Stimulated activated CD4-positive, alpha-beta T cell treated with anti-CD3 and anti-CD28 coated beads, Interleukin-1b, Interleukin-23, amount 100 ng/mL, for 4 hours (primary cell): ENCODE results near the gene PSMA2.
A peak's percentile ranks its signal among the peaks of the same experiment; 100 is the strongest.

Source experiments
- DNase-seq, 2 donors: peaks; one replicate each; pipeline ENCODE4 v3.0.0-alpha.2; 2020; ENCODE audit warnings: low read depth in 2 of 2

The PSMA2 gene

GRCh38 chr7:42940985-42941847 lies 9.2 kb upstream of the PSMA2 start:
- peak; percentile 68 to 69 for DNase-seq

DNA sequence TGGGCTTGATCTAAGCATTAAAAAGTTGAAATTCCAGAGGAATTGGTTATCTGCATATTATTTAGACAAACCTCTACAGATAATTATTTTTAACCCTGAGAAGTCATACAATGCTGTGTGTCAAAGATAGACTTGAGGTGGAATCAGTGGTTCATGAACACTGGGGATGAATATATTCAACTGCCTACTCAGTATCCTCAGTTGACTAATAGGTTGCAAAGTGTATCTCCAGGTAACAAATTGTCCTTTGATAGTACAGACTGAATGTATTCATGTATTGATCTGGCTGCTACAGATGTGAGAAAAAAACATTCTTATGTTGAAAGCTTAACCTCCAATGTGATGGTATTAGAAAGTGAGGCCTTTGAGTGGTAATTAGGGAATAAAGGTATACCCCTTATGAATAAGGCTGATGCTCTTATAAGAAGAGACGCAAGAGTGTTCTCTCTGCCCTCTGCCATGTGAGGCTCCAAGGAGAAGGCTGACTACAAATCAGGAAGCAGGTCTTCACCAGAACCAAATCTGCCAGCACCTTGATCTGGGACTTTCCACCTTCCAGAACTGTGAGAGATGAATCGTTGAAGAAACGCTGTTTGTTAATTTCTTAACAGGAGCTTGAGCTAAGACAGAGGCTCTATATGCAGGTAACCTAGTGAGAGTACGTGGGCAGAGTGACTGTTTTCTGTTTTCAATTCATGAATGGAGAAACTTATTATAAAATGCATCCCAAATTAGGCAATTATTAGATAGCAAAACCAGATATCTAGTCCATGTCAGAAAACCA lies 7.7 kb upstream of the PSMA2 start:
- DNase-seq = no peak

- no peak for DNase-seq
These were observed 3.9 kb upstream of the PSMA2 start for GRCh38 chr7:42935861-42936260.

- DNase-seq = no peak
These were observed 2.3 kb upstream of the PSMA2 start for GRCh38 chr7:42934291-42934690.

DNA sequence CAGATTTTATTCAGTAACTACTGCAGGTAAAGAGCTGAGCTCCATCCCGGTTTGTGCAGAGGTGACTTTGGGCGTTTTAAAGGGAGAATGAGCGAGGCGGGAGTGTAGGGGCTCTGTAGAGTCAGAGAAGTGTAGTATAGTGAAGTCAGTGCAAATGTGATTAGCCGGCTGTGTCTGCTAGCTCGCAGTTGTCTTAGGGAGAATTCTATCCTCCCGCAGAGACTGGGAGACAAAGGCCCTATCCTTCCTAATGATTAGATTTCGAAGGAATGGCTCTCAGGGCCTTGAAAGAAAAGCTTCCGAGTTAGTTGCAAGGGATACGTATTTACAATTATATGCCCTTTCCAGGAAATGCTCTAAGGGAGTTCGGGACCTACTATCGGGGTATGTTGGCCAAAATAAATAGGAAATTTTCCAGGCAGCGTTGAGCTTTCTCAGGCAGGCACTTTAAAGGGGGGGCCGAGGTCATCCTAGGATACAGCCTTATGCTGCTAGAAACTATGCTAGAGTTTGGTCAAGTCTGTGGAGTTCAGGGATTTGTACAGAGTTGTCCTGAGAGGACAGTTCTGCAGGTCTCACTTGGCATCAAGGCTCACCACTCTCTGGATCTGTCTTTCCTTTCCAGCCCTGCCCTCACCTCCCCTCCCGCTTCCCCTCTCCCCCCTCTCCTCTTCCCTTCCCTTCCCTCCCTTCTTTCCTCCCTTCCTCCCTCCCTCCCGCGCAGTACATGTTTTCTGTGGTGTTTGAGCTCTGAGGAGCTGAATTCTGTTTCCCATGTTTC lies 1.0 kb upstream of the PSMA2 start:
- DNase-seq = no peak

DNA sequence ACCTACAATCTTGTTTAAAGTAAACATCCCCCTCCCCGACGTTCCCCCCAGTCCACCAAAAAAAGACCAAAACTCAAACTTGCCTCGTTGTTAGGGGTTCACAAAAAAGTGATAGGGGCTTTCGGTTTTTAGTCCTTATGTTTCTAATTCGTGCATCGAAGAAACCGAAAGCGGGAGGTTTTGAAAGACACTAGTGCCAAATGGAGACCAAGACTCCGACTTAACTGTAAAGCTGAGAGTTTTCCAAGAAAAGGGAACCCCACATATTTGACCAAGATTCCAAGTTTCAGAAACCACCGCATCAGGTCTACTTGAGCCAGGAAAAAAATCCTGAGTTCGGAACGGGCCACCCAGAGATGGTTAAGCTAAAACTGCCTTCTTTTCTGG lies 534 bp downstream of the PSMA2 start:
- no peak for DNase-seq

DNA sequence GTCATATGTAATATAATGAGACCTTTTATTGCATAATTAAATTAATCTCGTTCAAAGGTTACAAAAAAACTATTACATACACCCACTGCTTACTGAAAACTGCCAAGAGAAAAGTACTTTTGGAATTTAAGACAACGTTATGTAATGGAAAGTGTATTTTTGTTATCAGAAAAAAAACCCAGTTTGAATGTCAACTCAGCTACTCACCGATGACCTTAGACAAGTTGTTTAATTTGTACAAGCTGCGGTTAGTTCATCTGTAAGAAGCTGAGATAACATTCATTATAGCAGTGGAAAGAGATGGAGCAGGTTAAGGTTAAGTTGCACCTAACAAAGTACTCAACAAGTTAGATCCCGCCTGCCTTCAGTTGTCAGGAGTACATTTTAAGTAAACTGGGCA lies 1.1 kb downstream of the PSMA2 start:
- no peak for DNase-seq

DNA sequence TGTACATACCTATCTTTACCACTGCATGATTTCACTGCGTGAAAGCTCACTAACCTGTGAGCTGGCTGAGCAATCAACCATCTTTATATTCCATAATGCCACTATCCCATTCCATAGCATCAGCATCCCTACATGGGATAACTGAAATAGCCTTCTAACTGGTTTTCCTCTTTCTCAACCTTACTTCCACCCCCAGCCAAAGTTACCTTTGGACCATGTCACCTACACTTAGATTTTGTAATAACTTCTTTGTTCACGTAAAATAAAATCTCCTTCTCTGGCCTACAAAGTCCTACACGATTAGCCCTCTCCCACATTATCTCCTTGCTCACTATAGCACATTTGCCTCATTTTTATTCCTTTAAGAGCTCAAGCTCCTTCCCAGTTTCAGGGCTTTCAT lies 2.5 kb downstream of the PSMA2 start:
- no peak for DNase-seq

GRCh38 chr7:42928754-42929153 lies 3.2 kb downstream of the PSMA2 start:
- DNase-seq = no peak

GRCh38 chr7:42926204-42926603 lies 5.8 kb downstream of the PSMA2 start:
- no peak for DNase-seq

GRCh38 chr7:42925630-42926029 lies 6.3 kb downstream of the PSMA2 start:
- DNase-seq = no peak

GRCh38 chr7:42924223-42924838 lies 7.6 kb downstream of the PSMA2 start:
- no peak for DNase-seq

- DNase-seq = no peak
These were observed 9.8 kb downstream of the PSMA2 start for GRCh38 chr7:42922017-42922753.

GRCh38 chr7:42915356-42915755 lies 16.6 kb downstream of the PSMA2 start:
- DNase-seq = no peak

GRCh38 chr7:42914421-42915045 lies 17.4 kb downstream of the PSMA2 start:
- DNase-seq = no peak

GRCh38 chr7:42914009-42914408 lies 18.0 kb downstream of the PSMA2 start:
- DNase-seq = no peak

DNA sequence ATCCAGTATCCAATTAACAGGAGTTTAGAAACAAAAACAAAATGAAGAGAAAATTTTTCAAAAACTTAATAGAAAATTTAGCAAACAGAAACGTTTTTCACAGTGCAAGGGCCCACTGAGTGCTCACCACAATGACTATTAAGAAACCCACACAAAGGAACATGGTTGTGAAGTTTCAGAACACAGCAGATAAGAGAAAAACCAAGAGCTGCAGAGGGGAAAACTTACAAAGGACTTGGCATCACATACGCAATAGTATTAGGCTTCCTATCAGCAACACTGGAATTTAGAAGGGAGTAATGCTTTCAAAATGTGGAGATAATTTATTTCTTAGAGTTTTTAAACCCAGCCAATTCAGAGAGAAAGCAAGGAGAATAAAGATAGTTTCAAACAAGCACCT lies 18.4 kb downstream of the PSMA2 start:
- no peak for DNase-seq

DNA sequence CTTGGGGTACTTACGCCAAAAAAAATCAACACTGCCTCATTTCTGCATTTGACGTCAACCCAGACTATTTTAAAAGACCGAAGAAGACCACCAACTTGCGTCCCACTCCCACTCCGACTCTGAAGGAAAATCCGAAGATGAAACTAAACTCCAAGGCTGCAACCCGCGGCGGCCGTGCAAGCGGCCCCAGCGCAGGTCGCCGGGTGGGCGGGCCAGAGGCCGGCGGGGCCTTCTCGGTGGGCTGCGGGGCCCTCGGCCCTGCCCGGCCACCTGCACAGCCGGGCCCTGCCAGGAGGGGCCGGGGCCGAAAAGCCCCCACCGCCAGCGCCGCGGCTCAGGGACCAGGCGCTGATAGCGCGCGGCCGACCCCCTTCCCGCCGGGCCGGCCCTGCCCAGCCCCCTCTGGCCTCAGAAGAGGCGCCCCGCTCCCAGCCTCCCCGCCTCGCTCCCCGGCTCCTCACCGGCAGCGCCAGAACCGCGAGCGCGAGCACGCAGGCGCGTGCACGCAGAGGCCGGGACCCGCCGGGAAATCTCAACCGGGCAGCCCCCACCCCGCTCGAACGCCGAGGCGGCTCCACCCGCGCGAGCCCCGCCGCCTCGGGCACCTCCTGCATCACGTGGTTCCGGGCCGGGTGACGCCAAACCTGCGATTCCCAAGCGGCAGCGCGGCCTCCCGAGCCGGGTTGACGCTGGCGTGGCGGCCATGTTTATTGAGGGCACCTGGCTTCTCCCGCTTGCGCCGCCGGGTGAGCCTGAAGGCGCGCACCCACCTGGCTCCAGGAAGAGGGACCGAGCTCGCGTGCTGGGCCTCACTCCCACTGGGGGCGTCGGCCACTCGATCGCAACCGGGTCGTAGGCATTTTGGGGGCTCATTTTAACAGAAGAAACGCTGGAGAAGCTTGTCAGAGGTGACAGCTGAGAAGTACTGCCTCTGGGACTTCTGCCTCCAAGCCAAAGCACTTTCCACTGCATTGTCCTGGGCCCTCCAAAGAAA lies 20.2 kb downstream of the PSMA2 start, which contains the start of gene C7orf25:
Gene C7orf25 (minus strand): TSS at position 617 of the 994 bp plus-strand sequence. CDS start 1,170 bp downstream, outside the sequence.
- peak; percentile 92 to 93 for DNase-seq

GRCh38 chr7:42910306-42910705 lies 21.7 kb downstream of the PSMA2 start:
- DNase-seq = no peak
